Endothelial cell of umbilical vein (primary cell): ENCODE measurements around the gene WHRN. TPM values are rescaled to one million over a fixed set of nuclear protein-coding genes. Genes with fewer than 3 reads are reported as not detected.

Experiments
- BruUV-seq: library from RNA; stranded (reverse); fragments of 400-500 nt; replicated peaks from 2 replicates; lab custom pipeline; 2021; lab: Mats Ljungman, UMichigan
- CTCF ChIA-PET: fragments of 300-600, 350-600 bp; sonication (Branson Sonifier 250); formaldehyde crosslinking; loops from one replicate; lab custom pipeline; 2021; ENCODE audit warnings: antibody characterized with exemption, inconsistent platforms; lab: Charles Lee
- POLR2A ChIA-PET: fragments of 300-600, 350-600 bp; sonication (Branson Sonifier 250); formaldehyde crosslinking; loops from one replicate; lab custom pipeline; 2021; ENCODE audit warnings: antibody characterized with exemption, inconsistent platforms; lab: Charles Lee
- DNase-seq: peaks from one replicate; pipeline ENCODE4 v3.0.0-alpha.2; 2011; ENCODE audit warnings: low read depth, low spot score
- FAIRE-seq: peaks from 2 replicates; lab custom pipeline; 2011; peaks lifted over from hg19 to GRCh38; lab: Jason Lieb, UNC
- H2AFZ ChIP-seq: 2 replicates; pipeline ENCODE4 v1.6.0; 2012; ENCODE audit warnings: low read depth, low read length, control low read depth, inconsistent platforms
- H3K27ac ChIP-seq: 2 replicates; pipeline ENCODE4 v1.5.1; 2011; ENCODE audit warnings: low read depth, mild to moderate bottlenecking, control low read depth, low read length, moderate library complexity; ENCODE audit not compliant: insufficient read depth
- H3K27me3 ChIP-seq, 2 experiments: 2 replicates each; pipeline versions ENCODE4 v1.6.0 to v1.6.1; 2011; ENCODE audit warnings: low read length in 2 of 2, mixed read lengths in 1 of 2; ENCODE audit not compliant: control insufficient read depth in 2 of 2, insufficient read depth in 2 of 2
- H3K36me3 ChIP-seq, 2 experiments: 2 replicates in 1 of 2; 3 replicates in 1 of 2; pipeline ENCODE4 v1.5.1; 2011; ENCODE audit warnings: low read length in 2 of 2, mild to moderate bottlenecking in 1 of 2, moderate library complexity in 1 of 2; ENCODE audit not compliant: control insufficient read depth in 2 of 2, insufficient read depth in 2 of 2; ENCODE audit errors: extremely low read depth in 1 of 2
- H3K4me1 ChIP-seq: 3 replicates; pipeline ENCODE4 v1.5.1; 2011; ENCODE audit warnings: mild to moderate bottlenecking, low read length; ENCODE audit not compliant: control insufficient read depth, insufficient read depth; ENCODE audit errors: extremely low read depth
- H3K4me2 ChIP-seq: 2 replicates; pipeline ENCODE4 v1.6.1; 2011; ENCODE audit warnings: low read length, control low read depth, mixed read lengths; ENCODE audit not compliant: insufficient read depth
- H3K4me3 ChIP-seq, 3 experiments: fragments of 200-600 bp in 1 of 3; sonication (generic), shearing (Covaris generic) in 1 of 3; replicated peaks in 1 of 3; 2 replicates each; pipeline ENCODE4 v1.5.1; 2011 to 2016; ENCODE audit warnings: control low read depth in 3 of 3, low read length in 3 of 3, mild to moderate bottlenecking in 2 of 3, inconsistent platforms in 1 of 3, low read depth in 1 of 3, moderate library complexity in 1 of 3; ENCODE audit not compliant: insufficient read depth in 1 of 3
- H3K79me2 ChIP-seq: 2 replicates; pipeline ENCODE4 v1.6.0; 2012; ENCODE audit warnings: low read length, inconsistent platforms; ENCODE audit not compliant: control insufficient read depth, insufficient read depth
- H3K9ac ChIP-seq: replicated peaks from 2 replicates; pipeline ENCODE3; 2011; ENCODE audit warnings: low read length, control low read depth; ENCODE audit not compliant: insufficient read depth; ENCODE audit errors: extremely low read depth
- H3K9me1 ChIP-seq: replicated peaks from 3 replicates; pipeline ENCODE4 v1.6.0; 2011; ENCODE audit warnings: mild to moderate bottlenecking, low read length; ENCODE audit not compliant: control insufficient read depth, insufficient read depth; ENCODE audit errors: extremely low read depth
- H3K9me3 ChIP-seq: replicated peaks from 2 replicates; pipeline ENCODE4 v1.5.1; 2012; ENCODE audit warnings: low read length, inconsistent platforms; ENCODE audit not compliant: control insufficient read depth, insufficient read depth
- H4K20me1 ChIP-seq: replicated peaks from 2 replicates; pipeline ENCODE3; 2011; ENCODE audit warnings: mild to moderate bottlenecking, low read length; ENCODE audit not compliant: control insufficient read depth, insufficient read depth; ENCODE audit errors: extremely low read depth
- EZH2 ChIP-seq: IDR thresholded peaks from 2 replicates; pipeline ENCODE4 v1.6.1; 2012; ENCODE audit warnings: borderline replicate concordance, low read depth, mild to moderate bottlenecking, moderate library complexity, low read length, inconsistent platforms; ENCODE audit not compliant: severe bottlenecking
- FOS ChIP-seq: IDR thresholded peaks from 2 replicates; pipeline ENCODE4 v1.6.1; 2011; ENCODE audit warnings: mild to moderate bottlenecking, low read length, moderate library complexity, borderline replicate concordance; ENCODE audit not compliant: insufficient read depth
- GATA2 ChIP-seq: IDR thresholded peaks from 2 replicates; pipeline ENCODE4 v1.7.0; 2011; ENCODE audit warnings: low read depth, mild to moderate bottlenecking, moderate library complexity, mixed read lengths, low read length; ENCODE audit not compliant: insufficient read length, insufficient read depth
- JUN ChIP-seq: IDR thresholded peaks from 2 replicates; pipeline ENCODE4 v1.6.1; 2011; ENCODE audit warnings: borderline replicate concordance, low read depth; ENCODE audit not compliant: insufficient read length, insufficient read depth
- MYC ChIP-seq: IDR thresholded peaks from one replicate; pipeline ENCODE4 v1.6.1; 2011; ENCODE audit warnings: mild to moderate bottlenecking, low read depth, low read length
- POLR2A ChIP-seq: IDR thresholded peaks from 2 replicates; pipeline ENCODE4 v1.6.1; 2012; ENCODE audit warnings: low read depth, mild to moderate bottlenecking, control low read depth, low read length
- POLR2AphosphoS5 ChIP-seq: IDR thresholded peaks from 2 replicates; pipeline ENCODE4 v1.6.1; 2012; ENCODE audit warnings: low read depth, mild to moderate bottlenecking, control low read depth, low read length, moderate library complexity; ENCODE audit not compliant: insufficient read depth
- dilution Hi-C: fragments of 300-500 bp; cut with MboI; formaldehyde crosslinking; loops from one replicate; pipeline ENCODE4 v1.15.0; 2019; ENCODE audit warnings: low sequenced_read_pairs; ENCODE audit not compliant: extremely low pct_ligation_motif_present
- intact Hi-C: fragments of 100-400 bp; cut with micrococcal nuclease; formaldehyde crosslinking; loops from one replicate; pipeline ENCODE4 v1.10.0; 2022
- polyA plus RNA-seq, 4 experiments: library from polyadenylated mRNA; depleted of rRNA in 3 of 4; stranded (reverse) in 3 of 4; unstranded in 1 of 4; fragments of >200 nt; gene quantifications; 2 replicates each; pipeline versions ENCODE4 v1.2.1 to v1.2.3, GENCODE V29; 2011 to 2012; ENCODE audit warnings: missing spikeins in 1 of 4
- total RNA-seq: library from RNA; stranded (reverse); gene quantifications from 2 replicates; pipeline ENCODE4 v1.2.3, GENCODE V29; 2021
- TF ChIP-seq, protein P1 (sequence below): IDR thresholded peaks from 2 replicates; pipeline ENCODE4 v1.6.1; 2011; ENCODE audit not compliant: insufficient read depth, insufficient read length
- TF ChIP-seq, protein P2 (sequence below), 2 donors: IDR thresholded peaks; 1 replicate in 1 of 2; 2 replicates in 1 of 2; pipeline ENCODE4 v1.5.1; 2011; ENCODE audit warnings: low read length in 2 of 2, mild to moderate bottlenecking in 2 of 2, moderate library complexity in 2 of 2, control low read depth in 1 of 2, inconsistent platforms in 1 of 2, low read depth in 1 of 2; ENCODE audit not compliant: insufficient read depth in 1 of 2; ENCODE audit errors: extremely low read depth in 1 of 2

The WHRN gene
- total and polyA plus RNA-seq, 2 donors (not counting 3 experiments of a cell fraction or from before 2014, with no cell fraction given) = 0.35 to 0.69 TPM

DNA sequence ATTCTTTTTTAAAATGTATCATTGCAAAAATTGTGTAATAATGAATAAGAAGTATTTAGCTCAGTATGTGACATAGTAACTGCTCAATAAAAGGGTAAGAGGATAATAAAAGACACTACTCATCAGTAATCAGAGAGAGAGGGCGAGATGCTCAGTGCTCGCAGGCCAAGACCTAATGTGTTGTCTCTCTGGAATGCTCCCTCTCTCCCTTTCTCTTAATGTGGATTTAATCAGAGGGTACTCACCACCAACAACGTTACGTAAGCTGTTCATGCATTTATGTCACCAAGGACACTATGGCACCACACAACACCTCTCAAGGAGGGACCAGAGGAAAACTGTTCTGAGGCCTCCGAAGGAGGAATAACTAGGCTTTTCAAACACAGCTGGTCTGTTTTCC, 42.5 kb downstream of the WHRN start:
- Histone ChIP-seq H3K4me2 (no peak overlapping the region), H3K9ac (no peak overlapping the region), H3K9me1 (no peaks in the 10 kb centered on the region), H4K20me1 (no peaks in the 10 kb centered on the region), H3K27me3 (peaks cover 0 to 3% of the 10 kb centered on the region in 2 experiments), H2AFZ (no peak overlapping the region), H3K36me3 (no peaks in the 10 kb centered on the region), H3K79me2 (no peaks in the 10 kb centered on the region), H3K4me1 (no peaks in the 10 kb centered on the region), H3K4me3 (no peak overlapping the region), H3K27ac (no peak overlapping the region), H3K9me3 (no peaks in the 10 kb centered on the region)
- no peak for FAIRE-seq
- TF ChIP-seq, protein P1, sequence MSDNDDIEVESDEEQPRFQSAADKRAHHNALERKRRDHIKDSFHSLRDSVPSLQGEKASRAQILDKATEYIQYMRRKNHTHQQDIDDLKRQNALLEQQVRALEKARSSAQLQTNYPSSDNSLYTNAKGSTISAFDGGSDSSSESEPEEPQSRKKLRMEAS = no peak
- TF ChIP-seq MYC = no peak
- TF ChIP-seq, protein P2, sequence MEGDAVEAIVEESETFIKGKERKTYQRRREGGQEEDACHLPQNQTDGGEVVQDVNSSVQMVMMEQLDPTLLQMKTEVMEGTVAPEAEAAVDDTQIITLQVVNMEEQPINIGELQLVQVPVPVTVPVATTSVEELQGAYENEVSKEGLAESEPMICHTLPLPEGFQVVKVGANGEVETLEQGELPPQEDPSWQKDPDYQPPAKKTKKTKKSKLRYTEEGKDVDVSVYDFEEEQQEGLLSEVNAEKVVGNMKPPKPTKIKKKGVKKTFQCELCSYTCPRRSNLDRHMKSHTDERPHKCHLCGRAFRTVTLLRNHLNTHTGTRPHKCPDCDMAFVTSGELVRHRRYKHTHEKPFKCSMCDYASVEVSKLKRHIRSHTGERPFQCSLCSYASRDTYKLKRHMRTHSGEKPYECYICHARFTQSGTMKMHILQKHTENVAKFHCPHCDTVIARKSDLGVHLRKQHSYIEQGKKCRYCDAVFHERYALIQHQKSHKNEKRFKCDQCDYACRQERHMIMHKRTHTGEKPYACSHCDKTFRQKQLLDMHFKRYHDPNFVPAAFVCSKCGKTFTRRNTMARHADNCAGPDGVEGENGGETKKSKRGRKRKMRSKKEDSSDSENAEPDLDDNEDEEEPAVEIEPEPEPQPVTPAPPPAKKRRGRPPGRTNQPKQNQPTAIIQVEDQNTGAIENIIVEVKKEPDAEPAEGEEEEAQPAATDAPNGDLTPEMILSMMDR (IDR thresholded peaks at IDR 0.05; ENCODE audit: extremely low read depth in 1 of 2, insufficient read depth in 1 of 2, low read depth in 1 of 2, low read length in 2 of 2) = no peak
- intact Hi-C loops = no loop called here
- no TSS peak for BruUV-seq
- CTCF ChIA-PET = interaction anchor here (0.6 to 1.6 kb wide), 3 partner anchors 12 to 191 kb away, joined by 3 to 7 read pairs (median 3); no protein-coding TSS in a partner anchor
- POLR2A ChIA-PET = no interaction called here
- DNase-seq = no peak
- dilution Hi-C loops = no loop called here

DNA sequence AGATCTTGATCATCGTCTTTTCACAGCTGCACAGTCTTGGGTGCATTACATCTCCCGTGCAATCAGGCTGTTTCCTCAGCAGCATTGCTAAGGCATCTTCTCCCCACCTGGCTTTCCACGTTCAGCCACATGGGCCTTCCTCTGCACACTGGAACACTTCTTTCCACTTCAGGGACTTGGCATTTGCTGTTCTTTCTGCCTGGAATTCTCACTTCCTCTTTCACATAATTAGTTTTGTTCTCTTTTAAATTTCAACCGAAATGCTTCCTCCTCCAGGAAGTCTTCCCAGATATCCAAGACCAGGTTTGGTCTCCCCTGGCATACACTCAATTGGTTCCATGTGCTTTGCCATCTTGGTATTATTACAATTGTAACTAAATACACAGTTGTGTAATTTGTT, 43.8 kb downstream of the WHRN start:
- Histone ChIP-seq H3K27ac (no peak overlapping the region), H3K36me3 (no peaks in the 10 kb centered on the region), H3K9me3 (no peaks in the 10 kb centered on the region), H3K4me3 (no peak overlapping the region), H3K79me2 (no peaks in the 10 kb centered on the region), H3K4me1 (no peaks in the 10 kb centered on the region), H4K20me1 (no peaks in the 10 kb centered on the region), H3K27me3 (peaks cover 0 to 5% of the 10 kb centered on the region in 2 experiments), H3K4me2 (no peak overlapping the region), H3K9ac (no peak overlapping the region), H3K9me1 (no peaks in the 10 kb centered on the region), H2AFZ (no peak overlapping the region)
- ChIA-PET POLR2A (no interaction called here), CTCF (interaction anchor here (1.1 kb wide), 1 partner anchor 32 kb away, joined by 3 read pairs; no protein-coding TSS in a partner anchor)
- intact Hi-C loops = no loop called here
- TF ChIP-seq, protein P2 (IDR thresholded peaks at IDR 0.05; ENCODE audit: extremely low read depth in 1 of 2, insufficient read depth in 1 of 2, low read depth in 1 of 2, low read length in 2 of 2) = no peak
- TF ChIP-seq MYC (no peak), GATA2 (no peak), FOS (no peak), POLR2AphosphoS5 (no peak), EZH2 (no peak), POLR2A (no peak), JUN (no peak)
- TF ChIP-seq, protein P1 = no peak
- dilution Hi-C loops = no loop called here
- FAIRE-seq (no peak), DNase-seq (no peak)
- no TSS peak for BruUV-seq
